HG03097 (cell line): ENCODE data around the gene NEK8.
"Not testable (repeated sequence)": the region's sequence is repeated elsewhere in the genome, so short reads cannot be mapped to it uniquely, and the experiment has no call there.

Experiments used
- ATAC-seq: cut with Tn5 transposase; IDR thresholded peaks from one replicate; pipeline ENCODE4 v1.9.1; 2021; ENCODE audit not compliant: unreplicated experiment, low FRiP score

NEK8 gene

GRCh38 chr17:28724500-28725165 lies 4.0 kb upstream of the NEK8 start:
- no peak for ATAC-seq

GRCh38 chr17:28725166-28725659 lies 3.4 kb upstream of the NEK8 start:
- no peak for ATAC-seq

- peak; percentile 6 for ATAC-seq
Observed at GRCh38 chr17:28725660-28726225, 2.8 kb upstream of the NEK8 start.

- ATAC-seq, result peak; percentile 0
Observed at GRCh38 chr17:28726226-28726626, 2.4 kb upstream of the NEK8 start, which contains the start of gene TLCD1. TSS of gene TLCD1 (minus strand) at chr17:28726233. CDS start at chr17:28726097, 136 bp downstream.

GRCh38 chr17:28726627-28727491 lies 1.7 kb upstream of the NEK8 start:
- ATAC-seq, result peak; percentile 44

GRCh38 chr17:28729950-28730330 lies 1.4 kb downstream of the NEK8 start:
- no peak for ATAC-seq

GRCh38 chr17:28733346-28733745 lies 4.8 kb downstream of the NEK8 start:
- ATAC-seq, result no peak

GRCh38 chr17:28734712-28735241 lies 6.2 kb downstream of the NEK8 start:
- no peak for ATAC-seq

GRCh38 chr17:28735242-28735722 lies 6.7 kb downstream of the NEK8 start:
- no peak for ATAC-seq

- ATAC-seq, result not testable (repeated sequence)
Observed at GRCh38 chr17:28735913-28736769, 7.6 kb downstream of the NEK8 start.

- no peak for ATAC-seq
Observed at GRCh38 chr17:28737316-28737715, 8.7 kb downstream of the NEK8 start.

- ATAC-seq, result no peak
Observed at GRCh38 chr17:28737770-28738679, 9.4 kb downstream of the NEK8 start.

- ATAC-seq, result no peak
Observed at GRCh38 chr17:28738680-28739384, 10.2 kb downstream of the NEK8 start.

GRCh38 chr17:28740406-28741357 lies 12.1 kb downstream of the NEK8 start:
- ATAC-seq, result no peak

- ATAC-seq, result no peak
Observed at GRCh38 chr17:28741358-28742349, 13.1 kb downstream of the NEK8 start.
